HepG2 (cell line): ENCODE data around the gene TMX4. TPM values are rescaled to one million over a fixed set of nuclear protein-coding genes. Genes with fewer than 3 reads are reported as not detected.

Experiments
- ASH2L ChIP-seq: fragments of 300-600, 200-600 bp; sonication (generic); IDR thresholded peaks from 2 replicates; pipeline ENCODE4 v1.7.0; 2017; ENCODE audit warnings: low read depth, mild to moderate bottlenecking, moderate library complexity, mixed read lengths, low read length; ENCODE audit not compliant: insufficient read length
- BRF2 ChIP-seq: sonication (generic); formaldehyde crosslinking; IDR thresholded peaks from 2 replicates; pipeline ENCODE4 v1.8.1; 2022; ENCODE audit warnings: mild to moderate bottlenecking, missing genetic modification reagents
- CHD2 ChIP-seq: IDR thresholded peaks from 2 replicates; pipeline ENCODE4 v1.6.1; 2011; ENCODE audit warnings: low read depth, low read length, improper control_type of control experiment
- DPF2 ChIP-seq: sonication (generic); formaldehyde crosslinking; IDR thresholded peaks from 2 replicates; pipeline ENCODE4 v1.4.0; 2020; ENCODE audit warnings: mild to moderate bottlenecking, low read depth, missing genetic modification reagents, borderline replicate concordance
- PRMT3 ChIP-seq: sonication (generic); formaldehyde crosslinking; IDR thresholded peaks from 2 replicates; pipeline ENCODE4 v1.8.1; 2022; ENCODE audit warnings: low read depth, mild to moderate bottlenecking, moderate library complexity, missing genetic modification reagents, borderline replicate concordance
- SP140L ChIP-seq: sonication (generic); formaldehyde crosslinking; IDR thresholded peaks from 2 replicates; pipeline ENCODE4 v1.4.0; 2020; ENCODE audit warnings: missing genetic modification reagents, borderline replicate concordance
- TEAD3 ChIP-seq: optimal IDR thresholded peaks from 2 replicates; pipeline ENCODE3; 2016; ENCODE audit warnings: borderline replicate concordance
- ZFP36L2 ChIP-seq: sonication (generic); formaldehyde crosslinking; IDR thresholded peaks from 2 replicates; pipeline ENCODE4 v1.4.0; 2020; ENCODE audit warnings: missing genetic modification reagents
- ZFP82 ChIP-seq: sonication (generic); formaldehyde crosslinking; IDR thresholded peaks from 2 replicates; pipeline ENCODE4 v1.5.1; 2020; ENCODE audit warnings: mild to moderate bottlenecking, missing genetic modification reagents, borderline replicate concordance
- ZFP90 ChIP-seq: sonication (generic); formaldehyde crosslinking; IDR thresholded peaks from 2 replicates; pipeline ENCODE4 v1.8.0; 2022; ENCODE audit warnings: missing genetic modification reagents, mild to moderate bottlenecking, inconsistent platforms, borderline replicate concordance
- ZFX ChIP-seq: sonication (generic); formaldehyde crosslinking; IDR thresholded peaks from 2 replicates; pipeline ENCODE4 v1.4.0; 2020; ENCODE audit warnings: mild to moderate bottlenecking, low read depth, missing genetic modification reagents, moderate library complexity
- ZMAT3 ChIP-seq: sonication (generic); formaldehyde crosslinking; conservative IDR thresholded peaks from 2 replicates; pipeline ENCODE4 v1.7.0; 2021; ENCODE audit warnings: missing genetic modification reagents
- ZNF251 ChIP-seq: sonication (generic); formaldehyde crosslinking; IDR thresholded peaks from 2 replicates; pipeline ENCODE4 v1.9.0; 2021; ENCODE audit warnings: mild to moderate bottlenecking, missing genetic modification reagents
- ZNF282 ChIP-seq: fragments of 450-650 bp; IDR thresholded peaks from 2 replicates; pipeline ENCODE4 v1.6.1; 2018; ENCODE audit not compliant: partially characterized antibody
- ZSCAN21 ChIP-seq: sonication (generic); formaldehyde crosslinking; IDR thresholded peaks from 2 replicates; pipeline ENCODE4 v1.8.0; 2022; ENCODE audit warnings: mild to moderate bottlenecking, missing genetic modification reagents, moderate library complexity, borderline replicate concordance
- polyA plus RNA-seq, 8 experiments: library from polyadenylated mRNA; depleted of rRNA in 3 of 8; stranded (reverse) in 7 of 8; unstranded in 1 of 8; fragments of >200 nt; fragmentation: Illumina TruSeq in 4 of 8; extraction: Trizol in 4 of 8; gene quantifications; 2 replicates each; pipeline versions ENCODE4 v1.2.1 to v1.2.3, GENCODE V29; 2011 to 2016; ENCODE audit warnings: low read depth in 4 of 8, missing spikeins in 1 of 8, mixed read lengths in 1 of 8; ENCODE audit not compliant: insufficient read depth in 1 of 8
- total RNA-seq, 5 experiments: library from RNA; depleted of rRNA; stranded (reverse); fragments of >200 nt; fragmentation: Illumina TruSeq; extraction: Trizol; gene quantifications; 2 replicates each; pipeline ENCODE4 v1.2.3, GENCODE V29; 2016; ENCODE audit warnings: low read depth in 1 of 5
- TF ChIP-seq, protein P1 (sequence below): sonication (generic); formaldehyde crosslinking; IDR thresholded peaks from 2 replicates; pipeline ENCODE4 v1.9.0; 2021; ENCODE audit warnings: mild to moderate bottlenecking, missing genetic modification reagents
- TF ChIP-seq, protein P2 (sequence below): sonication (generic); formaldehyde crosslinking; IDR thresholded peaks from 2 replicates; pipeline ENCODE4 v1.4.0; 2020; ENCODE audit warnings: missing genetic modification reagents
- TF ChIP-seq, protein P3 (sequence below): sonication (generic); formaldehyde crosslinking; IDR thresholded peaks from 2 replicates; pipeline ENCODE4 v1.8.1; 2023; ENCODE audit warnings: mild to moderate bottlenecking, missing genetic modification reagents

TMX4 gene
- total and polyA plus RNA-seq, 2 of the 13 experiments (the other 11 are each of a cell fraction or from before 2014, with no cell fraction given), result 7.6 to 21.4 TPM

GRCh38 chr20:8019246-8019997, at the start of gene TMX4 (continued):
- TF ChIP-seq, protein P1, sequence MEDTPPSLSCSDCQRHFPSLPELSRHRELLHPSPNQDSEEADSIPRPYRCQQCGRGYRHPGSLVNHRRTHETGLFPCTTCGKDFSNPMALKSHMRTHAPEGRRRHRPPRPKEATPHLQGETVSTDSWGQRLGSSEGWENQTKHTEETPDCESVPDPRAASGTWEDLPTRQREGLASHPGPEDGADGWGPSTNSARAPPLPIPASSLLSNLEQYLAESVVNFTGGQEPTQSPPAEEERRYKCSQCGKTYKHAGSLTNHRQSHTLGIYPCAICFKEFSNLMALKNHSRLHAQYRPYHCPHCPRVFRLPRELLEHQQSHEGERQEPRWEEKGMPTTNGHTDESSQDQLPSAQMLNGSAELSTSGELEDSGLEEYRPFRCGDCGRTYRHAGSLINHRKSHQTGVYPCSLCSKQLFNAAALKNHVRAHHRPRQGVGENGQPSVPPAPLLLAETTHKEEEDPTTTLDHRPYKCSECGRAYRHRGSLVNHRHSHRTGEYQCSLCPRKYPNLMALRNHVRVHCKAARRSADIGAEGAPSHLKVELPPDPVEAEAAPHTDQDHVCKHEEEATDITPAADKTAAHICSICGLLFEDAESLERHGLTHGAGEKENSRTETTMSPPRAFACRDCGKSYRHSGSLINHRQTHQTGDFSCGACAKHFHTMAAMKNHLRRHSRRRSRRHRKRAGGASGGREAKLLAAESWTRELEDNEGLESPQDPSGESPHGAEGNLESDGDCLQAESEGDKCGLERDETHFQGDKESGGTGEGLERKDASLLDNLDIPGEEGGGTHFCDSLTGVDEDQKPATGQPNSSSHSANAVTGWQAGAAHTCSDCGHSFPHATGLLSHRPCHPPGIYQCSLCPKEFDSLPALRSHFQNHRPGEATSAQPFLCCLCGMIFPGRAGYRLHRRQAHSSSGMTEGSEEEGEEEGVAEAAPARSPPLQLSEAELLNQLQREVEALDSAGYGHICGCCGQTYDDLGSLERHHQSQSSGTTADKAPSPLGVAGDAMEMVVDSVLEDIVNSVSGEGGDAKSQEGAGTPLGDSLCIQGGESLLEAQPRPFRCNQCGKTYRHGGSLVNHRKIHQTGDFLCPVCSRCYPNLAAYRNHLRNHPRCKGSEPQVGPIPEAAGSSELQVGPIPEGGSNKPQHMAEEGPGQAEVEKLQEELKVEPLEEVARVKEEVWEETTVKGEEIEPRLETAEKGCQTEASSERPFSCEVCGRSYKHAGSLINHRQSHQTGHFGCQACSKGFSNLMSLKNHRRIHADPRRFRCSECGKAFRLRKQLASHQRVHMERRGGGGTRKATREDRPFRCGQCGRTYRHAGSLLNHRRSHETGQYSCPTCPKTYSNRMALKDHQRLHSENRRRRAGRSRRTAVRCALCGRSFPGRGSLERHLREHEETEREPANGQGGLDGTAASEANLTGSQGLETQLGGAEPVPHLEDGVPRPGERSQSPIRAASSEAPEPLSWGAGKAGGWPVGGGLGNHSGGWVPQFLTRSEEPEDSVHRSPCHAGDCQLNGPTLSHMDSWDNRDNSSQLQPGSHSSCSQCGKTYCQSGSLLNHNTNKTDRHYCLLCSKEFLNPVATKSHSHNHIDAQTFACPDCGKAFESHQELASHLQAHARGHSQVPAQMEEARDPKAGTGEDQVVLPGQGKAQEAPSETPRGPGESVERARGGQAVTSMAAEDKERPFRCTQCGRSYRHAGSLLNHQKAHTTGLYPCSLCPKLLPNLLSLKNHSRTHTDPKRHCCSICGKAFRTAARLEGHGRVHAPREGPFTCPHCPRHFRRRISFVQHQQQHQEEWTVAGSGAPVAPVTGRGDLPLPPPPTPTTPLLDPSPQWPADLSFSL, result no peak
- peak; percentile 94 for TF ChIP-seq ZFP90
- TF ChIP-seq ASH2L, result peak; percentile 99
- peak; percentile 79; the same call in 1 of the 2 replicates for TF ChIP-seq ZNF251
- TF ChIP-seq ZFP36L2 (CRISPR knock-in tag), result no peak
- TF ChIP-seq CHD2, result no peak; the same call in none of the 2 replicates
- 0 out of 2 replicates have a peak, but pooled peaks have one; percentile 73 for TF ChIP-seq SP140L (CRISPR knock-in tag)
- no peak for TF ChIP-seq ZFP82 (CRISPR knock-in tag)
- TF ChIP-seq TEAD3, result peak; percentile 72
- TF ChIP-seq, protein P2, sequence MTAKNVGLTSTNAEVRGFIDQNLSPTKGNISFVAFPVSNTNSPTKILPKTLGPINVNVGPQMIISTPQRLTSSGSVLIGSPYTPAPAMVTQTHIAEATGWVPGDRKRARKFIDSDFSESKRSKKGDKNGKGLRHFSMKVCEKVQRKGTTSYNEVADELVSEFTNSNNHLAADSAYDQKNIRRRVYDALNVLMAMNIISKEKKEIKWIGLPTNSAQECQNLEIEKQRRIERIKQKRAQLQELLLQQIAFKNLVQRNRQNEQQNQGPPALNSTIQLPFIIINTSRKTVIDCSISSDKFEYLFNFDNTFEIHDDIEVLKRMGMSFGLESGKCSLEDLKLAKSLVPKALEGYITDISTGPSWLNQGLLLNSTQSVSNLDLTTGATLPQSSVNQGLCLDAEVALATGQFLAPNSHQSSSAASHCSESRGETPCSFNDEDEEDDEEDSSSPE, result peak; percentile 83
- peak; percentile 77 for TF ChIP-seq ZMAT3
- peak; percentile 85 for TF ChIP-seq BRF2 (CRISPR knock-in tag)
- TF ChIP-seq ZSCAN21 (CRISPR knock-in tag), result peak; percentile 84; the same call in 1 of the 2 replicates
- TF ChIP-seq, protein P3, sequence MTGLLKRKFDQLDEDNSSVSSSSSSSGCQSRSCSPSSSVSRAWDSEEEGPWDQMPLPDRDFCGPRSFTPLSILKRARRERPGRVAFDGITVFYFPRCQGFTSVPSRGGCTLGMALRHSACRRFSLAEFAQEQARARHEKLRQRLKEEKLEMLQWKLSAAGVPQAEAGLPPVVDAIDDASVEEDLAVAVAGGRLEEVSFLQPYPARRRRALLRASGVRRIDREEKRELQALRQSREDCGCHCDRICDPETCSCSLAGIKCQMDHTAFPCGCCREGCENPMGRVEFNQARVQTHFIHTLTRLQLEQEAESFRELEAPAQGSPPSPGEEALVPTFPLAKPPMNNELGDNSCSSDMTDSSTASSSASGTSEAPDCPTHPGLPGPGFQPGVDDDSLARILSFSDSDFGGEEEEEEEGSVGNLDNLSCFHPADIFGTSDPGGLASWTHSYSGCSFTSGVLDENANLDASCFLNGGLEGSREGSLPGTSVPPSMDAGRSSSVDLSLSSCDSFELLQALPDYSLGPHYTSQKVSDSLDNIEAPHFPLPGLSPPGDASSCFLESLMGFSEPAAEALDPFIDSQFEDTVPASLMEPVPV (CRISPR knock-in tag), result no peak; the same call in 1 of the 2 replicates
- TF ChIP-seq ZNF282, result no peak
- TF ChIP-seq PRMT3, result peak; percentile 98; the same call in 1 of the 2 replicates
- 0 out of 2 replicates have a peak, but pooled peaks have one; percentile 28 for TF ChIP-seq DPF2 (CRISPR knock-in tag)
- TF ChIP-seq ZFX, result peak; percentile 100
